ENCODE measurements around the gene PRTG. TPM values are rescaled to one million over a fixed set of nuclear protein-coding genes. Genes with fewer than 3 reads are reported as not detected.
A peak's percentile ranks its signal among the peaks of the same experiment; 100 is the strongest.

PRTG gene
- total and polyA plus RNA-seq, 4 donors = 0.68 to 21.9 (median 7.2) TPM

DNA sequence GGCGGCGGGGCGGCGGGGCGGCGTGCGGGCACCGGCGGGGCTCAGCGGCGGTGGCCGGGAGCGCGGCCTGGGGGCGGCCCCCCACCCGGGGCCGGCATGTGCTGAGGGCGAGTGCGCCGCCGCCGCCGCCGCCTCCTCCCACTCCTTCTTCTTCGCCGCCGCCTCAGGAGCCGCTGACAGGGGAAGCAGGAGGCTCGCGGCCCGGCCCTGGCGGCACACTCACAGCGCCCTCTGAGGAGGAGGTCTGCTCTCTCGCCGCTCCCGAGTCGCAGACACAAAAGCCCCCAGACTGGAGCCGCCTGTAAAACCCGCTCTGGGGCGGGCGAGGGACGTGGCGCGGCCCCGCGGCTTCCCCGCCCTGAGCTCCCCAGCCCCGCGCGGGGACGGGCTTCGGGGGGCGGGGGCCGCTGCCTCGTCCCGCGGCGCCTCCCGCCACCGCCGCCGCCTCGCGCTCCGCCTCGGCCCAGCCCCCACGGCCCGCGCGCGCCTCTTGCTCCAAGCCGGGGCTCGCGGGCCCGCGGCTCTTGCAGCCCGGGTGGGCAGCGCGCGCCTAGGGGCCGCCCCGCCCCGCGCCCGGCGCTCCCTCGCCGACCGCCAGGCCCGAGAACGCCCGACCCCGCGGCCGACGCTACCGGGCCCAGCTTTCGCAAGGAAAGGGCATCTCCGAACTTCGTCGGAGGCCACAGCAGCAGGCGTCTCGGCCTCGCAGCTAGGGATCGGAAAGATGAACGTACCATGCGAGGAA is 154.7 kb downstream of the PRTG start, which contains the start of gene PYGO1:
TSS of gene PYGO1 (minus strand) at position 276 of the 745 bp plus-strand sequence. CDS start 462 bp downstream, outside the sequence.
- Histone ChIP-seq H3K27me3 (ENCODE audit: control insufficient read depth in 3 of 3, insufficient read depth in 3 of 3, low read length in 2 of 3) (no peaks in the 10 kb centered on the region), H3K4me3 (peak within 1 kb of the TSS; percentile 54), H3K9me3 (ENCODE audit: control insufficient read depth in 4 of 4, insufficient read depth in 3 of 4, low read length in 3 of 4) (no peaks in the 10 kb centered on the region), H3K36me3 (ENCODE audit: control insufficient read depth in 4 of 4, insufficient read depth in 4 of 4, low read length in 4 of 4) (no peaks in the 10 kb centered on the region), H3K4me1 (ENCODE audit: control insufficient read depth in 5 of 5, insufficient read depth in 5 of 5, low read length in 5 of 5) (peaks cover 0 to 18% (median 6%) of the 10 kb centered on the region in 5 donors), H3K27ac (ENCODE audit: low read depth in 1 of 2, low read length in 1 of 2) (peak within 1 kb of the TSS; percentile 86 to 87), H3K9ac (ENCODE audit: insufficient read depth in 1 of 2, low read length in 2 of 2) (peak within 1 kb of the TSS; percentile 73 to 89)
- no peak for TF ChIP-seq CTCF (IDR thresholded peaks at IDR 0.05; ENCODE audit: control extremely low read depth, extremely low read depth)
- 0 to 1% methylated on average over 47 to 107 of the region's 107 CpGs for WGBS, 2 donors
- peak; percentile 85 to 90 (median 87) for DNase-seq
- ATAC-seq (ENCODE audit: insufficient read depth, low FRiP score) = peak; percentile 75

GRCh38 chr15:55587321-55588069 is 155.5 kb downstream of the PRTG start:
- Histone ChIP-seq H3K27ac (ENCODE audit: low read depth in 1 of 2, low read length in 1 of 2) (peak overlapping the region in 1 of 2 donors; percentile 62), H3K4me3 (peak overlapping the region; percentile 54), H3K9me3 (ENCODE audit: control insufficient read depth in 4 of 4, insufficient read depth in 3 of 4, low read length in 3 of 4) (no peaks in the 10 kb centered on the region), H3K4me1 (ENCODE audit: control insufficient read depth in 5 of 5, insufficient read depth in 5 of 5, low read length in 5 of 5) (peaks cover 0 to 18% (median 6%) of the 10 kb centered on the region in 5 donors), H3K9ac (ENCODE audit: insufficient read depth in 1 of 2, low read length in 2 of 2) (peak overlapping the region in 1 of 2 donors; percentile 75), H3K36me3 (ENCODE audit: control insufficient read depth in 4 of 4, insufficient read depth in 4 of 4, low read length in 4 of 4) (no peaks in the 10 kb centered on the region), H3K27me3 (ENCODE audit: control insufficient read depth in 3 of 3, insufficient read depth in 3 of 3, low read length in 2 of 3) (no peaks in the 10 kb centered on the region)
- ATAC-seq (ENCODE audit: insufficient read depth, low FRiP score) (peak; percentile 13), DNase-seq (peak; percentile 65 to 75 (median 75))
- 4 to 6% methylated on average over 60 to 65 of the region's 65 CpGs for WGBS, 2 donors
- TF ChIP-seq CTCF (IDR thresholded peaks at IDR 0.05; ENCODE audit: control extremely low read depth, extremely low read depth) = no peak

GRCh38 chr15:55586808-55587207 is 156.1 kb downstream of the PRTG start:
- Histone ChIP-seq H3K27me3 (ENCODE audit: control insufficient read depth in 3 of 3, insufficient read depth in 3 of 3, low read length in 2 of 3) (no peaks in the 10 kb centered on the region), H3K4me3 (no peak overlapping the region), H3K4me1 (ENCODE audit: control insufficient read depth in 5 of 5, insufficient read depth in 5 of 5, low read length in 5 of 5) (peaks cover 0 to 18% (median 6%) of the 10 kb centered on the region in 5 donors), H3K9ac (ENCODE audit: insufficient read depth in 1 of 2, low read length in 2 of 2) (peak overlapping the region in 1 of 2 donors; percentile 75), H3K36me3 (ENCODE audit: control insufficient read depth in 4 of 4, insufficient read depth in 4 of 4, low read length in 4 of 4) (no peaks in the 10 kb centered on the region), H3K9me3 (ENCODE audit: control insufficient read depth in 4 of 4, insufficient read depth in 3 of 4, low read length in 3 of 4) (no peaks in the 10 kb centered on the region), H3K27ac (ENCODE audit: low read depth in 1 of 2, low read length in 1 of 2) (no peak overlapping the region)
- ATAC-seq (ENCODE audit: insufficient read depth, low FRiP score) (no peak), DNase-seq (peak in 1 of 3 donors; percentile 16)
- WGBS, 2 donors = 70 to 76% methylated on average over 3 of the region's 3 CpGs
- no peak for TF ChIP-seq CTCF (IDR thresholded peaks at IDR 0.05; ENCODE audit: control extremely low read depth, extremely low read depth)

Measured in lung (tissue), 12 donors.